Esophagus squamous epithelium (tissue), 5 donors: ENCODE measurements around the gene CORT. TPM values are rescaled to one million over a fixed set of nuclear protein-coding genes. Genes with fewer than 3 reads are reported as not detected.

Experiments used
- DNase-seq: peaks from one replicate; lab custom pipeline; 2025; lab: John Stamatoyannopoulos, UW
- H3K27ac ChIP-seq, 4 donors: fragments of 200-600 bp; sonication (generic); one replicate each; pipeline ENCODE4 v1.5.1; 2016 to 2019; ENCODE audit warnings: mild to moderate bottlenecking in 1 of 4
- H3K27me3 ChIP-seq, 4 donors: fragments of 200-600 bp; sonication (generic); 1 replicate in 3 of 4; 2 replicates in 1 of 4; pipeline versions ENCODE4 v1.5.1 to v1.6.0; 2017 to 2021; ENCODE audit warnings: antibody characterized with exemption in 1 of 4
- H3K36me3 ChIP-seq, 3 donors: fragments of 200-600 bp; sonication (generic); one replicate each; pipeline ENCODE4 v1.5.1; 2016 to 2019
- H3K4me1 ChIP-seq, 3 donors: fragments of 200-600 bp; sonication (generic); one replicate each; pipeline ENCODE4 v1.5.1; 2017 to 2019
- H3K4me3 ChIP-seq, 4 donors: fragments of 200-600 bp; sonication (generic); 1 replicate in 3 of 4; 2 replicates in 1 of 4; pipeline ENCODE4 v1.5.1; 2016 to 2019; ENCODE audit warnings: mild to moderate bottlenecking in 2 of 4, moderate library complexity in 1 of 4
- H3K9me3 ChIP-seq, 3 donors: fragments of 200-600 bp; sonication (generic); one replicate each; pipeline ENCODE4 v1.5.1; 2016 to 2019
- POLR2A ChIP-seq, 4 donors: fragments of 450-650 bp; IDR thresholded peaks; one replicate each; pipeline ENCODE4 v1.6.1; 2017; ENCODE audit warnings: antibody characterized with exemption in 4 of 4, mild to moderate bottlenecking in 4 of 4, moderate library complexity in 3 of 4
- WGBS, 2 donors: methylation state at CpG; one replicate each; pipeline ENCODE4 v1.1.5; 2018; 5-methylcytosine and 5-hydroxymethylcytosine counted together
- intact Hi-C: fragments of 100-400 bp; cut with DNase I; formaldehyde crosslinking; loops from one replicate; pipeline ENCODE4 v1.15.0; 2022
- total RNA-seq, 4 donors: library from RNA; depleted of rRNA; stranded (reverse); fragments of >200 nt; gene quantifications; one replicate each; pipeline ENCODE4 v1.1.0, GENCODE V29; 2016
- TF ChIP-seq, protein P1 (sequence below), 6 experiments: fragments of 450-650 bp in 4 of 6; fragments of 200-600 bp in 2 of 6; sonication (generic) in 2 of 6; IDR thresholded peaks; one replicate each; pipeline ENCODE4 v1.5.1; 2016 to 2019; ENCODE audit warnings: antibody characterized with exemption in 6 of 6, mild to moderate bottlenecking in 4 of 6, moderate library complexity in 4 of 6
- donor health status: DM: yes; HTN: yes; CAD: no.

CORT gene
- total RNA-seq, 4 donors from 2014 or later = 0.38 to 0.83 (median 0.70) TPM; not detected in 1

DNA sequence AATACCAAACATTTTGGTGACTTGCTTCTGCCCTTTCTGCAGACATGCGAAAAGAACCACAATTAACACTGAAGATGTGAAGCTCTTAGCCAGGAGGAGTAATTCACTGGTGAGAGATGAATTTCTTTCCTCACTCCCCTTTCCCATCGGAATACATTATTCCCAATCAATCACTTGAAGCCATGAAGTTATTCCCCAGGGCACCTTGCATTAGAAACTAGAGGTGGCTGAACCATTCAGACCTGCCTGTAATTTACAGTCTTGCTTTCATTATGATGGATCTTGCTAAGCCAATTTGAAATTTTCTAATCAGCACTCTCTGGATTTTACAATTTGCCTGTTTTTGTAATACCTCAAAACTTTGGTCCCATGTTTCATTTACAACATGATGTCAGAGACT is 9.5 kb upstream of the CORT start:
- H3K4me3 ChIP-seq = no peak overlapping the region
- intact Hi-C loops = no loop called here
- H3K27ac ChIP-seq = no peak overlapping the region
- TF ChIP-seq, protein P1, sequence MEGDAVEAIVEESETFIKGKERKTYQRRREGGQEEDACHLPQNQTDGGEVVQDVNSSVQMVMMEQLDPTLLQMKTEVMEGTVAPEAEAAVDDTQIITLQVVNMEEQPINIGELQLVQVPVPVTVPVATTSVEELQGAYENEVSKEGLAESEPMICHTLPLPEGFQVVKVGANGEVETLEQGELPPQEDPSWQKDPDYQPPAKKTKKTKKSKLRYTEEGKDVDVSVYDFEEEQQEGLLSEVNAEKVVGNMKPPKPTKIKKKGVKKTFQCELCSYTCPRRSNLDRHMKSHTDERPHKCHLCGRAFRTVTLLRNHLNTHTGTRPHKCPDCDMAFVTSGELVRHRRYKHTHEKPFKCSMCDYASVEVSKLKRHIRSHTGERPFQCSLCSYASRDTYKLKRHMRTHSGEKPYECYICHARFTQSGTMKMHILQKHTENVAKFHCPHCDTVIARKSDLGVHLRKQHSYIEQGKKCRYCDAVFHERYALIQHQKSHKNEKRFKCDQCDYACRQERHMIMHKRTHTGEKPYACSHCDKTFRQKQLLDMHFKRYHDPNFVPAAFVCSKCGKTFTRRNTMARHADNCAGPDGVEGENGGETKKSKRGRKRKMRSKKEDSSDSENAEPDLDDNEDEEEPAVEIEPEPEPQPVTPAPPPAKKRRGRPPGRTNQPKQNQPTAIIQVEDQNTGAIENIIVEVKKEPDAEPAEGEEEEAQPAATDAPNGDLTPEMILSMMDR (IDR thresholded peaks at IDR 0.05) = no peak
- no peak for TF ChIP-seq POLR2A (IDR thresholded peaks at IDR 0.05)
- H3K4me1 ChIP-seq = no peaks in the 10 kb centered on the region
- no peak for DNase-seq
- H3K27me3 ChIP-seq = no peaks in the 10 kb centered on the region
- peaks cover 0 to 15% (median 0%) of the 10 kb centered on the region in 3 donors for H3K36me3 ChIP-seq
- 91 to 100% methylated on average over 2 of the region's 2 CpGs for WGBS, 2 donors
- H3K9me3 ChIP-seq = no peaks in the 10 kb centered on the region

DNA sequence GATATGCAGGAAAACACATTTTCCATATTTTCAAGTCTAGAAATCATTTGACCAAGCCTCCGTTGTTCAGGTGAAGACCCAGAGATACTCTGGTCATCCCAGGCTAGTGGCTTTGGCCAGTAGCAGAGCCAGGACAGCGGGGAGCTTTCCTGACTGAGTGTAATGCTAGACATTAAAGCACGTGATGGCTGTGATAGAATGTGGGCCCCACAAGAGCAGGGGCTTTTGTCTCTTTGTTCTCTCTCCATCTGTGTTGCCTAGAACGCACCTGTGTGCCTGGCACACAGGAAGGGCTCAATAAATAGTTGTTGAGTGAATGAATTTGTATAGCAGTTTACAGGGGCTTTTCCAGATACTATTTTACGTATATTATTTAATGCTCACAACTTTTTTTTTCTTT is 9.0 kb upstream of the CORT start:
- DNase-seq = no peak
- intact Hi-C loops = no loop called here

DNA sequence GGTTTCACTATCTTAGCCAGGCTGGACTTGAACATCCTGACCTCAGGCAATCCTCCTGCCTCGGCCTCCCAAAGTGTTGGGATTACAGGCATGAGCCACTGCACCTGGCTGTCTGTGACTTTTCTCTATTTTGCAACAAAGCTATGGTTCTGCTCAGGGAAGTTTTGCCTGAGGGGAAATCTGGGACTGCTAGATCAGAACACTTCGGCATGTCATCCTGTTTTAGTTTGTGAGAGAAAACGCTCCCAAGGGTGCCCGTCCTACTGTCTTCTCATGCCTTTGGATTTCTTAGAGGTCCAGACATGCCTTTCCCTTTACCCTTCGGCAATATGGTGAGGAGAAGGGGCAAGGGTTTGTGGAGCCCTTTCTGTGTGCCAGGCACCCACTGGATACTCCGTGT is 5.6 kb upstream of the CORT start:
- no peak for DNase-seq
- 74 to 88% methylated on average over 5 to 6 of the region's 6 CpGs for WGBS, 2 donors
- H3K27me3 ChIP-seq = no peaks in the 10 kb centered on the region
- H3K4me1 ChIP-seq = no peaks in the 10 kb centered on the region
- no peak overlapping the region for H3K4me3 ChIP-seq
- TF ChIP-seq POLR2A (IDR thresholded peaks at IDR 0.05) = no peak
- TF ChIP-seq, protein P1 (IDR thresholded peaks at IDR 0.05) = no peak
- H3K9me3 ChIP-seq = no peaks in the 10 kb centered on the region
- H3K27ac ChIP-seq = no peak overlapping the region
- intact Hi-C loops = no loop called here
- peaks cover 0 to 15% (median 0%) of the 10 kb centered on the region in 3 donors for H3K36me3 ChIP-seq

More for the DNA sequence above, 9.0 kb upstream of the CORT start:
- Histone ChIP-seq H3K9me3 (no peaks in the 10 kb centered on the region), H3K36me3 (peaks cover 0 to 15% (median 0%) of the 10 kb centered on the region in 3 donors), H3K27me3 (no peaks in the 10 kb centered on the region), H3K27ac (no peak overlapping the region), H3K4me3 (no peak overlapping the region), H3K4me1 (no peaks in the 10 kb centered on the region)
- 86 to 90% methylated on average over 5 of the region's 5 CpGs for WGBS, 2 donors
- TF ChIP-seq, protein P1 (IDR thresholded peaks at IDR 0.05) = no peak
- TF ChIP-seq POLR2A (IDR thresholded peaks at IDR 0.05) = no peak

DNA sequence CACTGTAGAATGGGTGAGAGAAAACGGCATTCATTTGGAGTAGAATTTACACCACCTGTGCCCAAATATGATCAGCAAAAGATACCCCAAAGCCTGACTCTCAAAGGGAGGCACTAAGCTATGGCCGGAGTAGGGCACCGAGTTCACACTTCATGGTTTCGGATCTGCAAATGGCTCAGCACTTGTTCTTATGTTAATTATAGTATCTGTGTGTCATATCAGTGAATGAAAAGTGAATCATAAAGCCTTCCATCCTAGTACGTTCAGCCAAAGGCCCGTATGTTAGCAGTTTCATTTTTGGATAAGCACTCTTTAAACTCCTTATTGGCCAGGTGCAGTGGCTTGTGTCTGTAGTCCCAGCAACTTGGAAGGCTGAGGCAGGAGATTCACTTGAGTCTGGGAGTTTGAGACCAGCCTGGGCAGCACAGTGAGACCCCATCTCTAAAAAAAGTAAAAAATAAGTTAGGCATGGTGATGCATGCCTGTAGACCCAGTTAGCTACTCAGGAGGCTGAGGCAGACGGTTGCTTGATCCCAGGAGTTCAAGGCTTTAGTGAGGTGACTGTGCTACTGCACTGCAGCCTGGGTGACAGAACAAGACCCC is 4.9 kb upstream of the CORT start:
- intact Hi-C loops = no loop called here
- Histone ChIP-seq H3K27ac (no peak overlapping the region), H3K36me3 (peaks cover 0 to 10% (median 0%) of the 10 kb centered on the region in 3 donors), H3K27me3 (no peaks in the 10 kb centered on the region), H3K4me3 (no peak overlapping the region), H3K4me1 (no peaks in the 10 kb centered on the region), H3K9me3 (no peaks in the 10 kb centered on the region)
- 64 to 81% methylated on average over 7 of the region's 7 CpGs for WGBS, 2 donors
- no peak for DNase-seq
- TF ChIP-seq, protein P1 (IDR thresholded peaks at IDR 0.05) = no peak
- no peak for TF ChIP-seq POLR2A (IDR thresholded peaks at IDR 0.05)

DNA sequence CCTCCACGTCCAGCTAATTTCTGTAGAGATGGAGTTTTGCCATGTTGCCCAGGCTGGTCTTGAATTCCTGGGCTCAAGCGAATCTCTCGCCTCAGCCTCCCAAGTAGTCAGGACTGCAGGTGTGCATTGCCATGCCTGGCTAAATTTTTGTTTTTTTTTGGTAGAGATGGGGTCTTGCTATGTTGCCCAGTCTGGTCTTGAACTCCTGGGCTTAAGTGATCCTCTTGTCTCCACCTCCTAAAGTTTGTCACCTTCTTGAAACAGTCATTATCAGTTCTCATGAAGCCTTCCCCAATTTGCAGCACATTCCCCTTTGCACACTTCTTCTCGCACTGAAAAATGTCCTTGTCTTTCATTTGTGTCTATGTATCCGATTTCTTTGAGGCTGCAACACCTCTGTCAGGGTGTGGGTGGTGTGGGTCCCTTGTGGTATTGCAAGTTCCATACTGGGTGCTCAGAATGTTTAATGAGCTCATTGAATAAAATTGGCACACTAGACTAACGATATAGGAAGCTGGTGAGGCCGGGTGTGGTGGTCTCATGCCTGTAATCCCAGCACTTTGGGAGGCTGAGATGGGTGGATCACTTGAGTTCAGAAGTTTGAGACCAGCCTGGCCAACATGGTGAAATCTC is 2.9 kb upstream of the CORT start:
- WGBS, 2 donors = 92 to 96% methylated on average over 7 of the region's 7 CpGs
- no peaks in the 10 kb centered on the region for H3K27me3 ChIP-seq
- no peaks in the 10 kb centered on the region for H3K36me3 ChIP-seq
- H3K9me3 ChIP-seq = no peaks in the 10 kb centered on the region
- TF ChIP-seq, protein P1 (IDR thresholded peaks at IDR 0.05) = no peak
- H3K4me3 ChIP-seq = no peak overlapping the region
- peaks cover 0 to 13% (median 8%) of the 10 kb centered on the region in 3 donors for H3K4me1 ChIP-seq
- intact Hi-C loops = no loop called here
- no peak for DNase-seq
- no peak overlapping the region for H3K27ac ChIP-seq
